HuH-7 (cell line): ENCODE data around the gene LRRC4C.
"Not testable (repeated sequence)": the region's sequence is repeated elsewhere in the genome, so short reads cannot be mapped to it uniquely, and the experiment has no call there.

Experiments
- DNase-seq: peaks from one replicate; pipeline ENCODE4 v3.0.0; 2011; ENCODE audit warnings: low spot score

LRRC4C gene

DNA sequence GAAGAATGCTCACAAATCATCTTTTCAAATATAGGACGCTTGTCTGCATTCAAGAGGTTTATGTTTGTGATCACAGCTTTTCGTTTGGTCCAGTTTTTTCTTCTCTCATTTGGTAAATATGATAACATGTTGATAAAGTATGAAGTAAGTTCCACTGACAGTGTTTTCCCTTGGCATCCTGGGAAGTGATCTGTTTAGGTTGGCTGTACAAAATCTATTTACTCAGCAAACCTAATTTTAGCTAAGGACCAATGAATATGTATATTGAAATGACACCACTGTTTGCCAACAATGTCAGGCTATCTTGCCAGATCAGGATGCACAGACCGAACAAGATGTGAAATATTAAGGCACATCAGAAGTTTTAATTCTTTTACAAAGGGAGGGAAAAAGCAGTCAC lies 1230.8 kb downstream of the LRRC4C start:
- DNase-seq = no peak

- no peak for DNase-seq
Observed at GRCh38 chr11:40227730-40228129, 1231.7 kb downstream of the LRRC4C start.

GRCh38 chr11:40226654-40227053 lies 1232.8 kb downstream of the LRRC4C start:
- DNase-seq = no peak

GRCh38 chr11:40223596-40224330 lies 1235.7 kb downstream of the LRRC4C start:
- DNase-seq = no peak

DNA sequence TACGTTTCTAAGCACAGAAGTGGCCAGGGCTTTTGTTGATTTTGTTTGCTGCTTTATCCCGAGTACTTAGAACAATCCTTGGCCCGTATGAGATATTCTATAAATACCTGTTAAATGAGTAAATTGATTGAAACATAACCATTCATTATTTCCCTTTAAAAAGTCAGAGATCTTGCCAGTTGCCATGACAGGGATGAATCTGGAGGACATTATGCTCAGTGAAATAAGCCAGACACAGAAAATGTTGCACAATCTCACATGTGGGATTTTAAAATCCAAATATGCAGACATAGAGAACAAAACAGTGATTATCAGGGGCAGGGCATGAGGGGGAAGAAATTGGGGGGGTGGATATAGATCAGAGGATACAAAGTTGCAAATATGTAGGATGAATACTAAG lies 1240.1 kb downstream of the LRRC4C start:
- DNase-seq = no peak

DNA sequence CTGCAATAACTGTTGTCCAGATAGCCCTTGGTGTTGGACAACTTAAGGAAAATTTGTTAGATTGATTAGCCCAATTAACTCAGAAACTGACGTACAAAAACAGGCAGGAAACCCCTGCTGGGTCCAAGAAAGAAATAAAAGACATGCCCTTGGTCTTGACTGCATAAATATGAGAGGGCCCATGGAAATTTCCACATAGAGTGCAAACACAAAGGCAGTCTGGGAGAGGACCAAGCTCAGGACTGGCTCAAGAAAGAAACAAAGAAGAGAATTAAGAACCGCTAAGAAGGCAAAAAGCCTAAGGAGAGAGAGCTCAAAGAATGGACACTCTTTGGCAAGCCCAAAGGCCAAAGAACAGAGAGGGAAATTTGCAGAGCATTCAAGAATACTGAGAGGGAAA lies 1243.9 kb downstream of the LRRC4C start:
- DNase-seq = no peak

DNA sequence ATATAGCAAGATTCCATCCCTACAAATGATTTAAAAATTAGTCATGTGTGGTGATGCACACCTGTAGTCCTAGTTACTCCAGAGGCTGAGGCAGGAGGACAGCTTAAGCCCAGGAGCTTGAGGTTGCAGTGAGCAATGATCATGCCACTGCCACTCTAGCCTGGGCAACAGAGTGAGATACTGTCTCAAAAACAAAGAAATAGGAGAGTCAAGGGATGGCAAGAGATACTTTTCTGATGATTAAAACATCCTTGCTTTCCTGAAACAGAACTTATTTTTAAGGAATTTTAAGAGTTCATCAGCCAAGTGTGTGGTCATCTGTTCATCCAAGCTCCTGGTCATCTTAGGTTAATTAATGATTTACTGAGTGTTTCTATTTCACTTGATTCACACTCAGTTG lies 1252.0 kb downstream of the LRRC4C start:
- DNase-seq = no peak

DNA sequence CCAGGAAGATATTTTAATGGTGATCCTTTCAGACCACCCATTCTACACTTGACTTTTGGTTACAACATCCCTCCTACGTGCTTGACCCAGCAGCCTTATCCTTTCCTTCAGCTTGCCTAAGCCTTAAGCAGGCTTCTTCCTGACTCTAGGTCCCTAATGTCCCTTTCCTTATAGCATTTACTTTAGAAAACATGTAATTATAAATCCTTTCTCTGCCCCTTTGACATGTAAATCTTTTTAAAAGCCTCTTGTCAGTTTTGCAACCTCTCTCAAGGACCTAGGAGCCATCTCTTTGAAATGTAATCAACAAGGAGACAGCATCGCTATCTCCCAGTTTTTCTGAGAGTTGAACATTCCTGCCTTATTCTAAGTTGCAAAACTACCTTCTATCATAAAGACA lies 1255.2 kb downstream of the LRRC4C start:
- no peak for DNase-seq

- no peak for DNase-seq
Observed at GRCh38 chr11:40203606-40204005, 1255.8 kb downstream of the LRRC4C start.

GRCh38 chr11:40202589-40203270 lies 1256.7 kb downstream of the LRRC4C start:
- DNase-seq = no peak

DNA sequence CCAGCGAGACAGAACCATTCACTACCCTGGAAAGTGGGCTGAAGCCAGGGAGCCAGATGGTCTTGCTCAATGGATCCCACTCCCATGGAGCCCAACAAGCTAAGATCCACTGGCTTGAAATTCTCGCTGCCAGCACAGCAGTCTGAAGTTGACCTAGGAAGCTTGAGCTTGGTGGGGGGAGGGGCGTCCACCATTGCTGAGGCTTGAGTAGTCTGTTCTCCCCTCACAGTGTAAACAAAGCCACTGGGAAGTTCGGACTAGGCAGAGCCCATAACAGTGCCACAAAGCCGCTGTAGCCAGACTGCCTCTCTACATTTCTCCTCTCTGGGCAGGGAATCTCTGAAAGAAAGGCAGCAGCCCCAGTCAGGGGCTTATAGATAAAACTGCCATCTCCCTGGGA lies 1266.9 kb downstream of the LRRC4C start:
- DNase-seq = not testable (repeated sequence)

DNA sequence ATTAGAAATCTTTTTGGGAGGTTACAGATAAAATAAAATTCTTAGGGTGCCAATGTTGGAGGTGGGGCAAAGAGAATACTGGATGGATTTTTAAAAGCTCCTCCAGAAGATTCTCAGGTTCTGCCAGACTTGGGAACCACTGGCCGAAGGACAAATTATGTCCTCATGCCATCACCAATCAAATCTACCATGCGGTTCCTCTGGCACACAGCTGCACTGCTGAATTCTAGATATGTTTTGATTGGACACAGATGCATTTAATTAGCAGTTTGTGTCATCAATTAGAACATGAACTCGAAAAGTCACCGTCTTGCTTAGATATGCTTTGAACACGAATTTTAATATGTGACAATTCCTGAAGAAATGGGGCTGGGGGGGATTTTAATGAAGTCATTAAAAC lies 1269.2 kb downstream of the LRRC4C start:
- no peak for DNase-seq

GRCh38 chr11:40188848-40189247 lies 1270.6 kb downstream of the LRRC4C start:
- no peak for DNase-seq

DNA sequence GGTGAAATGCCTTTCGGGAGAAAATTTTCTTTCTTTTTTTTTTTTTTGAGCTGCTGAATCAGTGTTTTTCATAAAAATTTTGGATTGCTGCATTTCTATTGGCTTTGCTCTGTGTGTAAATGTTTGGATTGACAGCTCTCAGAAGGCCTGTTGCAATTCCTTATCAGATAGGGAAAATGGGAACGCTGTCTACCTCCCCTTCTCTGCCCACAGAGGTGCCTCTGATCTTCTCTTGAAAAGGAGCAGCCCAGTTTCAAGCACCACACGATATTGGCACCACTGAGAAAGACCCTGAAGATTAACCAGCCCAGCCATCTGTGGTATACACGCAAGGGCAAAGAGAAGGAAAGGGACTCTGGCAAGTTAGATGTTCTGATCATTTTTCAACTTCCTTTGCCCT lies 1272.2 kb downstream of the LRRC4C start:
- no peak for DNase-seq

- DNase-seq = no peak
Observed at GRCh38 chr11:40186437-40187263, 1272.8 kb downstream of the LRRC4C start.

DNA sequence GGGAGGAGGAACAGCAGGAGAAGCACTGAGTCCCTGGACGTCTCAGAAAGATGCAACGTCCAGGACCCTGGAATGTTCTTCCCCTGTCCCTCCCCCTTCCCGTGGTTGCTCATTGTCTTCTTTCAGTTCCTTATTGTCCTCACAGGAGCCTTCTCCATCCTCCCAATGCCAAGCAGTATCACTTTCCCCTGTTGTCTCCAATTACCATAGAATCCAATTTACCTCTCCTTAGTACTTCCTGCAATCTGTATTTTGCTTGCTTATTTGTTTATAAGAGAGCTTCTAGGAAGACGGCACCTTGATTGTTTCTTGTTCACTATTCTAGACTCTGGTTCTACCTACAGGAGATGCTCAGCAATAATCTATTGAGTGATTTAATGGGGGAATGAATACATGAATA lies 1273.7 kb downstream of the LRRC4C start:
- no peak for DNase-seq

GRCh38 chr11:40183073-40184064 lies 1276.1 kb downstream of the LRRC4C start:
- DNase-seq = no peak

DNA sequence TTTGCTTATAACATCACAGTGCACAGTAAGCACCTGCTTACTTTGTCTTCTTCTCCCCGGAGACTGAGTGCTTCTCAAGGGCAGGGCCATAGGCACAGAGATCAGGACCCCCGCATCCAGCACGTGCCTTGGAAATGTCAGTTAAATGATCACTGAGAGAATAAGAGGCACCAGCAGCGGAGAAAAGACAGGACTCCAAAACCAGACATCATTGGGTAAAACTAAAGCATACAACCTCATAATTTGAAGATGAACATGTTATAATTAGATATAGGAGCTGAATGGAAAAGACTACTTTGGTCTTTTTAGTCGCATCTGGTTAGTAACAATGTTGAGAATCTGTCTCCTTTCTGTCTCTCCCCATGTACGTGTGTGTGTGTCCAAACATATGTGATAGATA lies 1279.9 kb downstream of the LRRC4C start:
- DNase-seq = no peak

DNA sequence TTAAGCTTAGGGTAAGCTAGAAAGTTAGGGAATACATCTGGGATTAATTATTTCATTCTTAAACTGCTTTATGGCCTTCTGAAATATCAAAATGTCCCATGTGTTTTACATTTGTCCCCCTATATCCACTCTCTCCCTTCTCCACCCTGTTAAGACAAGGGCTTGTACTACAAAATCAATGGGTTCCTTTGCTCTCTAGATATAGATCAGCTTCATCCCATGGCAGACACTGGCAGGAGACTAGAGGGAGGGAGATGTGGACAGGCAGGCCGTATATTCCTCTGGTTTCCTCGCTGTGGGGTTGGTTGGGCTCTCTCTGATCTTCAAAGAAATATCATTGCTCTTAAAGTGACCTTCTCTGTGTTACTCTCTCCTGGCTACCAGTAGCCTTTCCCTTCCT lies 1281.0 kb downstream of the LRRC4C start:
- DNase-seq = no peak

DNA sequence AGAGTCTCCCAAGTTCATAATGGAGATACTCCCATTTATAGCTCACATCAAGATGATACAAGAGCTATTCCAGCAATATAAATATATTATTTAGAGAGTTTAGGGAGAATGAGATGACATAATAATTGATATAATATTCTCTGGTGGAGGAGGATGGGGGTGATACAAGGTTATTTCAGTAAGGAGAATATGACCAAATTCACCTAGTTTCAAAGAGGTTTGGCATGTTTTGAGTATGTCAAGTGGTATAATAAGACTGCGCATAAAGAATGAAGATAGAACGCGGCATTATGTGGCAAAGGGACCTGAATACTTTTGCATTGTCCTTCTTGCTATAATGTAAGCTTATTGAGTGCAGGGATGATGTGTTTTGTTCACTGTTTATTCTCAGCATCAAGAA lies 1283.5 kb downstream of the LRRC4C start:
- no peak for DNase-seq

GRCh38 chr11:40170078-40170477 lies 1289.4 kb downstream of the LRRC4C start:
- no peak for DNase-seq

DNA sequence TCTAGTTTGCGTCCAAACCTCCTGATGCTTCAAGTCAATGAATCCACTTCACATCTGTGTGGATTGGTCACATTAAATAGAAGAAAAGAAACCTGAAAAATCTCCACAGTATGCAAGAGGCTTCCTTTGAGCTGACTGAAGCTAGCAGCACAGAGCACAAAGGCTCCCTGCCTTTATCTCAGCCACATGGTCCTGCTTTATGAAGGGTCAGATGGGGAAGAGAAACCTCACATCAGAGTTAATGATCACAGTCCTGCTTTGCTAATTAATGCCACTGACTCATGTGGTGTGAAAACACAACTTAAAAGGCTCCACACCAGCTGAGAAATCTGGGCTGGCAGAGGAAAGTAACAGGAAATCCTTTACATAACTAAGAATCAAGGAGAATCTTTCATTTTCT lies 1291.0 kb downstream of the LRRC4C start:
- DNase-seq = no peak
